Measurements from ENCODE around the gene CERS6. TPM values are rescaled to one million over a fixed set of nuclear protein-coding genes. Genes with fewer than 3 reads are reported as not detected.
A peak's percentile ranks its signal among the peaks of the same experiment; 100 is the strongest.

CERS6 gene
- total RNA-seq, 1 donor: 16.0 TPM

GRCh38 chr2:168633895-168634294 is 177.8 kb downstream of the CERS6 start:
- no peak for DNase-seq (ENCODE audit: low read depth)
- H3K4me3 ChIP-seq (ENCODE audit: low read depth, low read length): no peak overlapping the region
- TF ChIP-seq CTCF (IDR thresholded peaks at IDR 0.05; ENCODE audit: insufficient read depth, low read depth, low read length): no peak

DNA sequence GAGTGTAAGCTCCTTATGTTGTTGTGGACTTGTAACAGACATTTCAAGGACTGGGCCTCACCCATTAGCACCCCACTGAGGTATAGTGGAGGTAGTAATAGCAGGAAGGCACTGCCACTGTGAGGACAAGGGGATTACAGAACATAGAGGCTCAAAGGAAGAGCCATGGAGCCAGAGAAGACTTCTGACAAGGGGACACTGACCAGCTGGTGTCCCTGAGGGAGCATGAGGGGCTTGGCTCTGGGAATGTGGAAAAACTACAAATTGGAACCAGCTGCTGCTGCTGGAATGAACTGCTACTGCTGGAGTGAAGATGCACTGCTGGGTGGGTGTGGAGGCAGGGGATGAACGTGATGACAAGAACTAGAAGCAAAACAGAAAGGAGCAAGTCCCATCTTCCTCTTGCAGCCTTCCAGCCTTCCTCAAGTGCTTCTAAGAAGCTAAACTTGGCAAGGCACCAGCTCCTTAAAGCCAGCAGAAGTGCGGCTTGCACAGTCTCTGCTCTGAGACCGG is 179.0 kb downstream of the CERS6 start:
- peak; percentile 74 for DNase-seq (ENCODE audit: low read depth)
- H3K4me3 ChIP-seq (ENCODE audit: low read depth, low read length): no peak overlapping the region
- no peak for TF ChIP-seq CTCF (IDR thresholded peaks at IDR 0.05; ENCODE audit: insufficient read depth, low read depth, low read length)

GRCh38 chr2:168639018-168639417 is 182.9 kb downstream of the CERS6 start:
- H3K4me3 ChIP-seq (ENCODE audit: low read depth, low read length): no peak overlapping the region
- no peak for TF ChIP-seq CTCF (IDR thresholded peaks at IDR 0.05; ENCODE audit: insufficient read depth, low read depth, low read length)
- DNase-seq (ENCODE audit: low read depth): peak; percentile 72

- no peak for TF ChIP-seq CTCF (IDR thresholded peaks at IDR 0.05; ENCODE audit: insufficient read depth, low read depth, low read length)
- H3K4me3 ChIP-seq (ENCODE audit: low read depth, low read length): no peak overlapping the region
- peak; percentile 97 for DNase-seq (ENCODE audit: low read depth)
Measured at GRCh38 chr2:168639441-168639898, 183.4 kb downstream of the CERS6 start.

- H3K4me3 ChIP-seq (ENCODE audit: low read depth, low read length): no peak overlapping the region
Measured at GRCh38 chr2:168640039-168640438, 184.0 kb downstream of the CERS6 start.

DNA sequence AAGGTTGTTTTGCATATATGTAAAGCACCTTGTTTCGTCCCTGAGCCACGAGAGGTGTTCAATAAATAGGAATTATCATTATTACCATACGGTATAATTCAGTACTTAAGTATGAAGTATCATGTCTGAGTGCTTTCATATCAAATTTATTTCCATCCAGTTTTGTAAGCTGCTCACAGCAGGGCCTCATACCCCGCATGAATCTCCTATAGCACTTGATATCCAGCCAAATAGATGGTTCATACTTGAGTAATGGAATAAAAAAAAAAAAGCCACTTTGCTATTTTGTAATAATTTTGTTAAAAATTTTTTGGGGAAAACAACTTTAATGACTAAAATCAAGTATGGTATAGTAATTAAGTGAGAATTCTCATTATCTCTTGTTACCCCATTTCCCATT is 185.6 kb downstream of the CERS6 start:
- TF ChIP-seq CTCF (IDR thresholded peaks at IDR 0.05; ENCODE audit: insufficient read depth, low read depth, low read length): no peak
- H3K4me3 ChIP-seq (ENCODE audit: low read depth, low read length): no peak overlapping the region
- DNase-seq (ENCODE audit: low read depth): no peak

More at GRCh38 chr2:168640039-168640438, 184.0 kb downstream of the CERS6 start:
- no peak for DNase-seq (ENCODE audit: low read depth)
- TF ChIP-seq CTCF (IDR thresholded peaks at IDR 0.05; ENCODE audit: insufficient read depth, low read depth, low read length): no peak

GRCh38 chr2:168642873-168643272 is 186.8 kb downstream of the CERS6 start:
- DNase-seq (ENCODE audit: low read depth): no peak
- no peak for TF ChIP-seq CTCF (IDR thresholded peaks at IDR 0.05; ENCODE audit: insufficient read depth, low read depth, low read length)
- no peak overlapping the region for H3K4me3 ChIP-seq (ENCODE audit: low read depth, low read length)
